Right ventricle myocardium superior (tissue), 1 donor: ENCODE data around the gene GCNT4. TPM values are rescaled to one million over a fixed set of nuclear protein-coding genes. Genes with fewer than 3 reads are reported as not detected.
A peak's percentile ranks its signal among the peaks of the same experiment; 100 is the strongest.
"Not testable (repeated sequence)": the region's sequence is repeated elsewhere in the genome, so short reads cannot be mapped to it uniquely, and the experiment has no call there.

Experiments
- ATAC-seq: fragments of 200-7000 bp; cut with Tn5 transposase; one replicate; pipeline ENCODE4 v1.9.1; 2020; ENCODE audit warnings: mild to moderate bottlenecking; ENCODE audit not compliant: poor library complexity
- DNase-seq: peaks from one replicate; pipeline ENCODE4 v3.0.0-alpha.2; 2020
- intact Hi-C: fragments of 100-400 bp; cut with DNase I; formaldehyde crosslinking; loops from one replicate; pipeline ENCODE4 v1.11.2; 2022
- long read RNA-seq: library from polyadenylated mRNA; unstranded; transcript quantifications from one replicate; pipeline ENCODE4 v2.0.0, GENCODE V29; 2021
- total RNA-seq: library from RNA; stranded (reverse); fragmentation: NEBNext Ultra II Directional; extraction: Animal tissue kit (Norgen Biotek cat#: 25700); gene quantifications from one replicate; pipeline ENCODE4 v1.2.1, GENCODE V29; 2021
- donor health status: DM: no; HTN: yes; CAD: no; lungs with severe emphysema.

GCNT4 gene
- 0.30 TPM for total RNA-seq
- long read RNA-seq = 0 reads

- peak; percentile 60 for DNase-seq
- peak; percentile 60 for ATAC-seq
- intact Hi-C loops = no loop called here
These were observed at the start of gene GCNT4 for GRCh38 chr5:75052192-75053053. GCNT4 (minus strand) TSS chr5:75052558; CDS start chr5:75030037, 22,521 bp downstream.

GRCh38 chr5:75095956-75096355 lies 43.6 kb upstream of the GCNT4 start:
- intact Hi-C loops, ATAC-seq, DNase-seq: not testable (repeated sequence)

GRCh38 chr5:75091597-75091996 lies 39.2 kb upstream of the GCNT4 start:
- intact Hi-C loops = no loop called here
- no peak for DNase-seq

GRCh38 chr5:75089662-75090061 lies 37.3 kb upstream of the GCNT4 start:
- DNase-seq (no peak), ATAC-seq (no peak)
- intact Hi-C loops = no loop called here

More at GRCh38 chr5:75091597-75091996, 39.2 kb upstream of the GCNT4 start:
- no peak for ATAC-seq

- no peak for DNase-seq
- intact Hi-C loops = no loop called here
- ATAC-seq = no peak
These were observed 36.8 kb upstream of the GCNT4 start for GRCh38 chr5:75089137-75089536.

- no peak for DNase-seq
- intact Hi-C loops = no loop called here
- no peak for ATAC-seq
These were observed 36.3 kb upstream of the GCNT4 start for GRCh38 chr5:75088648-75089047.

GRCh38 chr5:75081510-75081909 lies 29.2 kb upstream of the GCNT4 start:
- no peak for DNase-seq
- no peak for ATAC-seq
- intact Hi-C loops = no loop called here

GRCh38 chr5:75079346-75079745 lies 27.0 kb upstream of the GCNT4 start:
- ATAC-seq, intact Hi-C loops, DNase-seq: not testable (repeated sequence)

GRCh38 chr5:75078027-75078426 lies 25.7 kb upstream of the GCNT4 start:
- intact Hi-C loops = no loop called here
- DNase-seq (no peak), ATAC-seq (no peak)

GRCh38 chr5:75072061-75072460 lies 19.7 kb upstream of the GCNT4 start:
- no peak for DNase-seq
- intact Hi-C loops = no loop called here
- ATAC-seq = no peak

GRCh38 chr5:75071100-75071499 lies 18.7 kb upstream of the GCNT4 start:
- intact Hi-C loops = no loop called here
- DNase-seq (no peak), ATAC-seq (no peak)

- intact Hi-C loops = no loop called here
- ATAC-seq = no peak
- DNase-seq = no peak
These were observed 15.1 kb upstream of the GCNT4 start for GRCh38 chr5:75067434-75067833.

GRCh38 chr5:75062925-75063531 lies 10.7 kb upstream of the GCNT4 start:
- ATAC-seq (no peak), DNase-seq (no peak)
- intact Hi-C loops = no loop called here

GRCh38 chr5:75059912-75060545 lies 7.7 kb upstream of the GCNT4 start:
- intact Hi-C loops = no loop called here
- ATAC-seq (no peak), DNase-seq (no peak)

- ATAC-seq = no peak
- intact Hi-C loops = no loop called here
These were observed 6.7 kb upstream of the GCNT4 start for GRCh38 chr5:75058986-75059535.

GRCh38 chr5:75057561-75057960 lies 5.2 kb upstream of the GCNT4 start:
- intact Hi-C loops = no loop called here
- ATAC-seq = no peak

More at GRCh38 chr5:75058986-75059535, 6.7 kb upstream of the GCNT4 start:
- DNase-seq = no peak

GRCh38 chr5:75055727-75056144 lies 3.4 kb upstream of the GCNT4 start:
- intact Hi-C loops = no loop called here
- DNase-seq (no peak), ATAC-seq (no peak)

More at GRCh38 chr5:75057561-75057960, 5.2 kb upstream of the GCNT4 start:
- no peak for DNase-seq

GRCh38 chr5:75054134-75054930 lies 2.0 kb upstream of the GCNT4 start:
- ATAC-seq (peak; percentile 22), DNase-seq (peak; percentile 61)
- intact Hi-C loops = no loop called here
